K562 (cell line): ENCODE measurements around the gene CDC42EP1. TPM values are rescaled to one million over a fixed set of nuclear protein-coding genes. Genes with fewer than 3 reads are reported as not detected.

Experiments
- ATAC-seq: fragments of 200-7000 bp; cut with Tn5 transposase; 3 replicates; pipeline ENCODE4 v1.9.1; 2020; ENCODE audit warnings: moderate library complexity
- BruUV-seq: library from RNA; stranded (reverse); fragments of 400-500 nt; replicated peaks from 2 replicates; lab custom pipeline; 2021; lab: Mats Ljungman, UMichigan
- CTCF ChIA-PET: fragments of 300-600 bp; formaldehyde crosslinking; extraction: SDS; loops from one replicate; lab custom pipeline; 2021; ENCODE audit warnings: low intra/inter-chr PET ratio; lab: Yijun Ruan, JAX
- POLR2A ChIA-PET: fragments of 300-600, 350-650 bp; sonication (Branson Sonifier 250); formaldehyde crosslinking; extraction: SDS; loops from one replicate; lab custom pipeline; 2021; ENCODE audit warnings: antibody characterized with exemption, inconsistent platforms; lab: Yijun Ruan, JAX
- DNase-seq, 4 experiments: peaks; one replicate each; pipeline versions ENCODE4 v3.0.0 to v3.0.0-alpha.2; 2011 to 2018; ENCODE audit warnings: low spot score in 3 of 4, mixed read lengths in 3 of 4; ENCODE audit errors: extremely low read depth in 1 of 4
- FAIRE-seq: peaks from 2 replicates; lab custom pipeline; 2011; peaks lifted over from hg19 to GRCh38; lab: Jason Lieb, UNC
- H2AFZ ChIP-seq: 2 replicates; pipeline ENCODE4 v1.6.0; 2011; ENCODE audit warnings: low read depth, low read length, control low read depth, inconsistent platforms
- H3K27ac ChIP-seq: fragments of 200-600 bp; 3 replicates; pipeline ENCODE4 v1.8.0; 2011; ENCODE audit warnings: low read depth, mild to moderate bottlenecking, control low read depth, inconsistent platforms, low read length, moderate library complexity, mixed read lengths; ENCODE audit errors: extremely low read depth
- H3K27me3 ChIP-seq, 2 experiments: fragments of 300-600 bp in 1 of 2; 2 replicates in 1 of 2; 3 replicates in 1 of 2; pipeline versions ENCODE4 v1.6.0 to v1.8.0; 2011; ENCODE audit warnings: inconsistent platforms in 2 of 2, low read length in 2 of 2, mild to moderate bottlenecking in 1 of 2, mixed read lengths in 1 of 2, moderate library complexity in 1 of 2; ENCODE audit not compliant: control insufficient read depth in 2 of 2, insufficient read depth in 2 of 2
- H3K36me3 ChIP-seq: fragments of 300-600 bp; 3 replicates; pipeline ENCODE4 v1.8.0; 2011; ENCODE audit warnings: mild to moderate bottlenecking, low read length, inconsistent platforms; ENCODE audit not compliant: control insufficient read depth, insufficient read depth
- H3K4me1 ChIP-seq, 2 experiments: fragments of 200-600 bp in 1 of 2; replicated peaks in 1 of 2; 2 replicates in 1 of 2; 3 replicates in 1 of 2; pipeline versions ENCODE4 v1.5.1 to v1.8.0; 2011; ENCODE audit warnings: inconsistent platforms in 2 of 2, low read length in 2 of 2, mild to moderate bottlenecking in 1 of 2, mixed read lengths in 1 of 2, moderate library complexity in 1 of 2; ENCODE audit not compliant: control insufficient read depth in 2 of 2, insufficient read depth in 2 of 2
- H3K4me2 ChIP-seq: 2 replicates; pipeline ENCODE4 v1.6.1; 2011; ENCODE audit warnings: low read length, control low read depth, inconsistent platforms, mixed read lengths; ENCODE audit not compliant: insufficient read depth
- H3K4me3 ChIP-seq: fragments of 200-600 bp; sonication (generic), shearing (Covaris generic); 2 replicates; pipeline ENCODE4 v1.5.1; 2016; ENCODE audit warnings: control low read depth, inconsistent platforms
- H3K79me2 ChIP-seq: fragments of 200-600 bp; 3 replicates; pipeline ENCODE4 v1.8.0; 2011; ENCODE audit warnings: low read length, inconsistent platforms; ENCODE audit not compliant: control insufficient read depth, insufficient read depth
- H3K9ac ChIP-seq, 2 experiments: 2 replicates each; pipeline versions ENCODE4 v1.6.0 to v1.6.1; 2011; ENCODE audit warnings: low read depth in 2 of 2, low read length in 2 of 2, control low read depth in 1 of 2, inconsistent platforms in 1 of 2, mild to moderate bottlenecking in 1 of 2, mixed read lengths in 1 of 2; ENCODE audit not compliant: insufficient read depth in 1 of 2
- H3K9me1 ChIP-seq: one replicate; pipeline ENCODE4 v1.6.0; 2011; ENCODE audit warnings: inconsistent platforms, mild to moderate bottlenecking, low read length, moderate library complexity; ENCODE audit not compliant: control insufficient read depth, insufficient read depth
- H3K9me3 ChIP-seq: replicated peaks from 2 replicates; pipeline ENCODE4 v1.5.1; 2011; ENCODE audit warnings: low read depth, low read length, inconsistent platforms; ENCODE audit not compliant: control insufficient read depth, insufficient read depth
- H4K20me1 ChIP-seq: replicated peaks from 2 replicates; pipeline ENCODE4 v1.6.1; 2011; ENCODE audit warnings: low read length, inconsistent platforms, mixed read lengths; ENCODE audit not compliant: control insufficient read depth, insufficient read depth
- CLOCK ChIP-seq: fragments of 250-450 bp; sonication (Bioruptor Pico); IDR thresholded peaks from 2 replicates; pipeline ENCODE4 v1.4.0; 2020; ENCODE audit warnings: mild to moderate bottlenecking, moderate library complexity, borderline replicate concordance
- GTF2E2 ChIP-seq: fragments of 200-800 bp; sonication (Bioruptor generic); IDR thresholded peaks from 2 replicates; pipeline ENCODE4 v1.6.1; 2016; ENCODE audit warnings: missing genetic modification characterization, missing compliant biosample characterization
- HMG20A ChIP-seq: fragments of 450-650 bp; formaldehyde crosslinking; conservative IDR thresholded peaks from 2 replicates; pipeline ENCODE4 v1.4.0; 2020; ENCODE audit warnings: mild to moderate bottlenecking, mixed read lengths
- IRF9 ChIP-seq: fragments of 450-650 bp; IDR thresholded peaks from 2 replicates; pipeline ENCODE4 v1.6.1; 2016; ENCODE audit warnings: missing biosample characterization, missing genetic modification characterization
- SMARCC2 ChIP-seq: fragments of 450-650 bp; IDR thresholded peaks from 2 replicates; pipeline ENCODE4 v1.6.1; 2017; ENCODE audit warnings: antibody characterized with exemption, moderate library complexity, mild to moderate bottlenecking, low read depth
- XRCC5 ChIP-seq: fragments of 200-400 bp; formaldehyde crosslinking; IDR thresholded peaks from 2 replicates; pipeline ENCODE4 v1.6.1; 2017; ENCODE audit warnings: low read depth, mild to moderate bottlenecking, low read length
- ZC3H8 ChIP-seq: fragments of 450-650 bp; IDR thresholded peaks from 2 replicates; pipeline ENCODE4 v1.6.1; 2017
- WGBS: fragments of 100-300 bp; shearing (Covaris generic); methylation state at CpG from one replicate; pipeline ENCODE4 v1.1.6; 2016; ENCODE audit warnings: low coverage, mixed read lengths; ENCODE audit not compliant: insufficient coverage; ENCODE audit errors: missing lambda C conversion rate; 5-methylcytosine and 5-hydroxymethylcytosine counted together
- in situ Hi-C: fragments of 300-500 bp; cut with MboI; formaldehyde crosslinking; loops from 4 replicates; pipeline ENCODE4 v1.15.0; 2018; ENCODE audit warnings: inconsistent platforms, mixed read lengths
- intact Hi-C: fragments of 100-400 bp; cut with micrococcal nuclease; formaldehyde crosslinking; loops from 2 replicates; pipeline ENCODE4 v1.14.2; 2022
- polyA plus RNA-seq, 8 experiments: library from polyadenylated mRNA; depleted of rRNA in 4 of 8; stranded (reverse) in 5 of 8; unstranded in 3 of 8; fragments of >200 nt; fragmentation: Nextera tagmentation in 2 of 8; fragmentation: Illumina TruSeq in 1 of 8; extraction: Ambion mirVana in 2 of 8; extraction: Trizol in 1 of 8; gene quantifications; 2 replicates each; pipeline versions ENCODE4 v1.2.1 to v1.2.3, GENCODE V29; 2011 to 2014; ENCODE audit warnings: inconsistent platforms in 1 of 8, missing spikeins in 1 of 8
- total RNA-seq, 7 experiments: library from RNA; depleted of rRNA in 6 of 7; stranded (reverse); fragments of >200 nt in 6 of 7; fragmentation: Illumina TruSeq in 2 of 7; extraction: Trizol in 2 of 7; gene quantifications; 2 replicates each; pipeline versions ENCODE4 v1.2.1 to v1.2.3, GENCODE V29; 2011 to 2021; ENCODE audit warnings: low replicate concordance in 1 of 7

CDC42EP1 gene
- total and polyA plus RNA-seq, 9 of the 15 experiments (the other 6 are each of a cell fraction or from before 2014, with no cell fraction given), result 0.67 to 70.2 (median 7.3) TPM

GRCh38 chr22:37588546-37589215, 28.4 kb downstream of the CDC42EP1 start:
- no peak for TF ChIP-seq SMARCC2
- H3K79me2 ChIP-seq, result no peaks in the 10 kb centered on the region
- no peaks in the 10 kb centered on the region for H3K9me1 ChIP-seq
- H3K36me3 ChIP-seq, result no peaks in the 10 kb centered on the region
- ChIA-PET CTCF (no interaction called here), POLR2A (no interaction called here)
- no peak overlapping the region for H3K4me3 ChIP-seq
- H3K9ac ChIP-seq, result peak overlapping the region in 1 of 2 experiments; percentile 26; a peak in 1 of 4 replicates
- in situ Hi-C loops (no loop called here), intact Hi-C loops (no loop called here)
- no peaks in the 10 kb centered on the region; a peak in 2 of 5 replicates for H3K4me1 ChIP-seq
- no TSS peak for BruUV-seq
- FAIRE-seq, result no peak
- H3K4me2 ChIP-seq, result no peak overlapping the region
- ATAC-seq, result no peak
- 0 out of 2 replicates have a peak, but pooled peaks cover 3% of the 10 kb centered on the region for H4K20me1 ChIP-seq
- no peaks in the 10 kb centered on the region for H3K9me3 ChIP-seq
- 18% methylated on average over 2 of the region's 11 CpGs for WGBS
- H2AFZ ChIP-seq, result no peak overlapping the region
- H3K27ac ChIP-seq, result no peak overlapping the region
- H3K27me3 ChIP-seq, result peaks cover 2 to 17% of the 10 kb centered on the region in 2 experiments; a peak in 3 of 5 replicates
- no peak for DNase-seq

GRCh38 chr22:37589636-37590035, 29.4 kb downstream of the CDC42EP1 start:
- POLR2A ChIA-PET, result interaction anchor here (1.4 kb wide), 1 partner anchor 11 kb away, joined by 3 read pairs; no protein-coding TSS in a partner anchor
- Histone ChIP-seq H3K4me2 (no peak overlapping the region), H3K4me1 (no peaks in the 10 kb centered on the region; a peak in 2 of 5 replicates), H2AFZ (no peak overlapping the region), H3K9me1 (no peaks in the 10 kb centered on the region), H3K27ac (no peak overlapping the region), H3K27me3 (peaks cover 2 to 17% of the 10 kb centered on the region in 2 experiments; a peak in 3 of 5 replicates), H3K9me3 (no peaks in the 10 kb centered on the region), H3K4me3 (no peak overlapping the region), H3K9ac (no peak overlapping the region), H3K36me3 (no peaks in the 10 kb centered on the region), H3K79me2 (no peaks in the 10 kb centered on the region), H4K20me1 (0 out of 2 replicates have a peak, but pooled peaks cover 3% of the 10 kb centered on the region)
- BruUV-seq, result no TSS peak
- 0% methylated on average over 4 of the region's 5 CpGs for WGBS
- FAIRE-seq (no peak), DNase-seq (no peak), ATAC-seq (no peak)
- intact Hi-C loops (no loop called here), in situ Hi-C loops (no loop called here)
- CTCF ChIA-PET, result no interaction called here
- TF ChIP-seq CLOCK (CRISPR knock-in tag) (no peak), GTF2E2 (no peak), XRCC5 (no peak), HMG20A (CRISPR knock-in tag) (no peak), ZC3H8 (no peak), IRF9 (tag) (no peak)
